HepG2 (cell line): ENCODE measurements around the gene PLPPR3. TPM values are rescaled to one million over a fixed set of nuclear protein-coding genes. Genes with fewer than 3 reads are reported as not detected.

ENCODE experiments used
- ATAC-seq: fragments of 200-7000 bp; cut with Tn5 transposase; 3 replicates; pipeline ENCODE4 v1.9.1; 2020; ENCODE audit warnings: mild to moderate bottlenecking, moderate library complexity
- BruUV-seq: library from RNA; stranded (reverse); fragments of 400-500 nt; replicated peaks from 2 replicates; lab custom pipeline; 2021; lab: Mats Ljungman, UMichigan
- CTCF ChIA-PET: fragments of 300-600 bp; formaldehyde crosslinking; extraction: SDS; loops from one replicate; lab custom pipeline; 2021; ENCODE audit warnings: low total read pairs, inconsistent platforms, low intra/inter-chr PET ratio; lab: Yijun Ruan, JAX
- POLR2A ChIA-PET: fragments of 350-600 bp; sonication (Branson Sonifier 250); formaldehyde crosslinking; loops from one replicate; lab custom pipeline; 2020; ENCODE audit warnings: antibody characterized with exemption, inconsistent platforms; lab: Yijun Ruan, JAX
- DNase-seq: peaks from one replicate; pipeline ENCODE4 v3.0.0-alpha.2; 2015; ENCODE audit warnings: low spot score
- FAIRE-seq: peaks from 3 replicates; lab custom pipeline; 2011; peaks lifted over from hg19 to GRCh38; lab: Jason Lieb, UNC
- H2AFZ ChIP-seq: one replicate; pipeline ENCODE4 v1.6.1; 2011; ENCODE audit warnings: low read length, inconsistent platforms
- H3K27ac ChIP-seq: fragments of 300-600 bp; 3 replicates; pipeline ENCODE4 v1.8.0; 2011; ENCODE audit warnings: mixed run types, mild to moderate bottlenecking, mixed read lengths, low read length, inconsistent platforms; ENCODE audit not compliant: insufficient read depth; ENCODE audit errors: extremely low read length
- H3K27me3 ChIP-seq, 2 experiments: fragments of 200-600 bp in 1 of 2; 2 replicates in 1 of 2; 3 replicates in 1 of 2; pipeline versions ENCODE4 v1.6.0 to v1.8.0; 2011; ENCODE audit warnings: low read length in 2 of 2, mild to moderate bottlenecking in 2 of 2, moderate library complexity in 2 of 2, inconsistent platforms in 1 of 2; ENCODE audit not compliant: insufficient read depth in 2 of 2, control insufficient read depth in 1 of 2
- H3K36me3 ChIP-seq, 2 experiments: fragments of 200-600 bp in 1 of 2; replicated peaks in 1 of 2; 2 replicates in 1 of 2; 3 replicates in 1 of 2; pipeline versions ENCODE4 v1.5.1 to v1.8.0; 2011; ENCODE audit warnings: low read length in 2 of 2, inconsistent platforms in 1 of 2; ENCODE audit not compliant: insufficient read depth in 2 of 2, control insufficient read depth in 1 of 2
- H3K4me1 ChIP-seq: 2 replicates; pipeline ENCODE4 v1.5.1; 2012; ENCODE audit warnings: low read length, inconsistent platforms; ENCODE audit not compliant: insufficient read depth
- H3K4me2 ChIP-seq: 2 replicates; pipeline ENCODE4 v1.6.0; 2011; ENCODE audit warnings: low read depth, low read length, inconsistent platforms
- H3K4me3 ChIP-seq, 3 experiments: fragments of 200-600 bp in 1 of 3; sonication (generic), shearing (Covaris generic) in 1 of 3; replicated peaks in 1 of 3; 2 replicates each; pipeline ENCODE4 v1.5.1; 2011 to 2016; ENCODE audit warnings: low read length in 3 of 3, inconsistent platforms in 2 of 3, low read depth in 2 of 3, mild to moderate bottlenecking in 2 of 3, control low read depth in 1 of 3, mixed read lengths in 1 of 3; ENCODE audit not compliant: insufficient read depth in 1 of 3
- H3K79me2 ChIP-seq: one replicate; pipeline ENCODE4 v1.6.1; 2011; ENCODE audit warnings: low read length, inconsistent platforms; ENCODE audit not compliant: insufficient read depth
- H3K9ac ChIP-seq: 2 replicates; pipeline ENCODE4 v1.6.0; 2011; ENCODE audit warnings: mild to moderate bottlenecking, low read depth, low read length, inconsistent platforms; ENCODE audit not compliant: insufficient read depth
- H3K9me3 ChIP-seq: 2 replicates; pipeline ENCODE4 v1.5.1; 2012; ENCODE audit warnings: mild to moderate bottlenecking, low read length
- H4K20me1 ChIP-seq: 2 replicates; pipeline ENCODE4 v1.6.0; 2011; ENCODE audit warnings: inconsistent platforms, mild to moderate bottlenecking, low read length, moderate library complexity; ENCODE audit not compliant: insufficient read depth
- MAFF ChIP-seq: IDR thresholded peaks from 2 replicates; pipeline ENCODE4 v1.6.1; 2011; ENCODE audit warnings: low read depth, low read length, improper control_type of control experiment
- MIER3 ChIP-seq: IDR thresholded peaks from 2 replicates; pipeline ENCODE4 v1.6.1; 2016; ENCODE audit warnings: missing compliant biosample characterization, borderline replicate concordance
- MLXIP ChIP-seq: sonication (generic); formaldehyde crosslinking; IDR thresholded peaks from 2 replicates; pipeline ENCODE4 v1.9.0; 2021; ENCODE audit warnings: missing genetic modification reagents, borderline replicate concordance
- SPEN ChIP-seq: sonication (generic); formaldehyde crosslinking; IDR thresholded peaks from 2 replicates; pipeline ENCODE4 v1.5.1; 2020; ENCODE audit warnings: low read depth, mild to moderate bottlenecking, missing genetic modification reagents
- TBP ChIP-seq: sonication (generic); formaldehyde crosslinking; IDR thresholded peaks from 2 replicates; pipeline ENCODE4 v1.5.0; 2020; ENCODE audit warnings: missing genetic modification reagents
- UBTF ChIP-seq: sonication (generic); formaldehyde crosslinking; IDR thresholded peaks from 2 replicates; pipeline ENCODE4 v1.4.0; 2020; ENCODE audit warnings: mild to moderate bottlenecking, missing genetic modification reagents
- ZKSCAN8 ChIP-seq: IDR thresholded peaks from 2 replicates; pipeline ENCODE4 v1.6.1; 2016; ENCODE audit warnings: borderline replicate concordance, missing genetic modification reagents, missing compliant biosample characterization
- ZNF317 ChIP-seq: sonication (generic); formaldehyde crosslinking; IDR thresholded peaks from 2 replicates; pipeline ENCODE4 v1.5.0; 2020; ENCODE audit warnings: mild to moderate bottlenecking, missing genetic modification reagents
- ZNF770 ChIP-seq: sonication (generic); formaldehyde crosslinking; IDR thresholded peaks from 2 replicates; pipeline ENCODE4 v1.5.0; 2020; ENCODE audit warnings: mild to moderate bottlenecking, missing genetic modification reagents
- ZNF773 ChIP-seq: sonication (generic); formaldehyde crosslinking; IDR thresholded peaks from 2 replicates; pipeline ENCODE4 v1.4.0; 2020; ENCODE audit warnings: missing genetic modification reagents, borderline replicate concordance
- ZSCAN25 ChIP-seq: sonication (generic); formaldehyde crosslinking; IDR thresholded peaks from 2 replicates; pipeline ENCODE4 v1.8.0; 2022; ENCODE audit warnings: mild to moderate bottlenecking, missing genetic modification reagents
- WGBS: methylation state at CpG from one replicate; pipeline ENCODE4 v1.1.6; 2017; ENCODE audit warnings: low lambda C conversion rate; 5-methylcytosine and 5-hydroxymethylcytosine counted together
- in situ Hi-C: cut with HindIII; loops from 2 replicates; pipeline ENCODE4 v1.10.0; 2017; ENCODE audit warnings: low pct_unique_long_range_greater_than_20kb; ENCODE audit not compliant: extremely low pct_ligation_motif_present
- intact Hi-C: fragments of 100-400 bp; cut with micrococcal nuclease; formaldehyde crosslinking; loops from one replicate; pipeline ENCODE4 v1.10.0; 2022; ENCODE audit not compliant: unreplicated experiment
- polyA plus RNA-seq, 8 experiments: library from polyadenylated mRNA; depleted of rRNA in 3 of 8; stranded (reverse) in 7 of 8; unstranded in 1 of 8; fragments of >200 nt; fragmentation: Illumina TruSeq in 4 of 8; extraction: Trizol in 4 of 8; gene quantifications; 2 replicates each; pipeline versions ENCODE4 v1.2.1 to v1.2.3, GENCODE V29; 2011 to 2016; ENCODE audit warnings: low read depth in 4 of 8, missing spikeins in 1 of 8, mixed read lengths in 1 of 8; ENCODE audit not compliant: insufficient read depth in 1 of 8
- total RNA-seq, 5 experiments: library from RNA; depleted of rRNA; stranded (reverse); fragments of >200 nt; fragmentation: Illumina TruSeq; extraction: Trizol; gene quantifications; 2 replicates each; pipeline ENCODE4 v1.2.3, GENCODE V29; 2016; ENCODE audit warnings: low read depth in 1 of 5
- TF ChIP-seq, protein P1 (sequence below): sonication (generic); formaldehyde crosslinking; IDR thresholded peaks from 2 replicates; pipeline ENCODE4 v1.9.0; 2022; ENCODE audit warnings: low read depth, missing genetic modification reagents

Gene PLPPR3
- total and polyA plus RNA-seq, 2 of the 13 experiments (the other 11 are each of a cell fraction or from before 2014, with no cell fraction given), result 0.07 to 0.16 TPM

DNA sequence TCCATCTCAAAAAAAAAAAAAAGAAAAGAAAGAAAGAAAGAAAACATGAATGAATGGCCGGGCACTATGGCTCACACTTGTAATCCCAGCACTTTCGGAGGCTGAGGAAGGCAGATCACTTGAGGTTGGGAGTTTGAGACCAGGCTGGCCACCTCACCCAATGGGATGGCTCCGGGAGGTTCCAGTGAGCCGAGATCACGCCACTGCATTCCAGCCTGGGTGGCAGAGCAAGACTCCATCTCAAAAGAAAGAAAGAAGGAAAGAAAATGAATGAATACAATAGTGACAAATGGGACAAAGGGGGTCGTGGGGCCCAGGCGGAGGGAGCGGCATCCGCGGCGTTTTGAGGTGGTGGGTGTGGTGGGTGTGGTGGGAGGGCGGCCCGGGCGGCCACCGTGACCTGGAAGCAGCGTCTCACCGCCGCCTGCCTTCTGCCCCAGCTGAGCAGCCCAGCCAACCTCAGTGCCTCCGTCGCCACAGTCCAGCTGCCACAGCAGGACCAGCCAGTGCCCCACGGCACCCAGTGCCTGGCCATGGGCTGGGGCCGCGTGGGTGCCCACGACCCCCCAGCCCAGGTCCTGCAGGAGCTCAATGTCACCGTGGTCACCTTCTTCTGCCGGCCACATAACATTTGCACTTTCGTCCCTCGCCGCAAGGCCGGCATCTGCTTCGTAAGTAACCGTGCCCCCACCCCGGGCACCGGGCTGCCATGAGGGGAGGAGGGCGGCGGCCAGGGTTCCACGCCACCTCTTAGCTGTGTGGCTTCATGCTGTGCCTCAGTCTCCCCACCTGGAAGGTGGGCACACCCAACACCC is 24.2 kb upstream of the PLPPR3 start (continued):
- TF ChIP-seq, protein P1, sequence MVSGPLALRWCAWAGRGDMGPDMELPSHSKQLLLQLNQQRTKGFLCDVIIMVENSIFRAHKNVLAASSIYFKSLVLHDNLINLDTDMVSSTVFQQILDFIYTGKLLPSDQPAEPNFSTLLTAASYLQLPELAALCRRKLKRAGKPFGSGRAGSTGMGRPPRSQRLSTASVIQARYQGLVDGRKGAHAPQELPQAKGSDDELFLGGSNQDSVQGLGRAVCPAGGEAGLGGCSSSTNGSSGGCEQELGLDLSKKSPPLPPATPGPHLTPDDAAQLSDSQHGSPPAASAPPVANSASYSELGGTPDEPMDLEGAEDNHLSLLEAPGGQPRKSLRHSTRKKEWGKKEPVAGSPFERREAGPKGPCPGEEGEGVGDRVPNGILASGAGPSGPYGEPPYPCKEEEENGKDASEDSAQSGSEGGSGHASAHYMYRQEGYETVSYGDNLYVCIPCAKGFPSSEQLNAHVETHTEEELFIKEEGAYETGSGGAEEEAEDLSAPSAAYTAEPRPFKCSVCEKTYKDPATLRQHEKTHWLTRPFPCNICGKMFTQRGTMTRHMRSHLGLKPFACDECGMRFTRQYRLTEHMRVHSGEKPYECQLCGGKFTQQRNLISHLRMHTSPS (CRISPR knock-in tag), result peak; percentile 53; the same call in 1 of the 2 replicates
- TF ChIP-seq ZNF773 (CRISPR knock-in tag), result 0 out of 2 replicates have a peak, but pooled peaks have one; percentile 48
- TF ChIP-seq ZNF317 (CRISPR knock-in tag), result no peak
- TF ChIP-seq UBTF (CRISPR knock-in tag), result 0 out of 2 replicates have a peak, but pooled peaks have one; percentile 24

DNA sequence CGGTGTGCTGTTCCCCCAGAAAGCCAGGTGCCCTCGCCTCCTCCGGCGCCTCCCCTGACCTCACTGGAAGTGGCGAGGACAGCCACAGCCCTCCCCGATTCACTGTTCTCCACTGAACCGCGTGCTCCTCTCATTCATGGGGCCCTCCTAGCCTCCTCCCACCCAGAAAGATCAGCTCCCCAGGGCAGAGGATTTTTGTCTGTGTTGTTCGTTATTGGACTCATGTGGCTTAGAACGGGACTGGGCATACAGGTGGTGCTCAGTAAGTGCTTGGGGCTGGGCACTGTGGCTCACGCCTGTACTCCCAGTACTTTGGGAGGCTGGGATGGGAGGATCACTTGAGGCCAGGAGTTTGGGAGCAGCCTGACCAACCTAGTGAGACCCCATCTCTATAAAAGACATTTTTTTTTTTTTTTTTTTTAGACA is 22.8 kb upstream of the PLPPR3 start:
- FAIRE-seq (no peak), DNase-seq (no peak), ATAC-seq (no peak)
- BruUV-seq, result no TSS peak
- Histone ChIP-seq H3K27ac (no peak overlapping the region), H3K79me2 (no peaks in the 10 kb centered on the region), H3K9ac (no peak overlapping the region), H4K20me1 (no peaks in the 10 kb centered on the region), H3K4me1 (peaks cover 23% of the 10 kb centered on the region), H3K36me3 (no peaks in the 10 kb centered on the region), H3K9me3 (no peaks in the 10 kb centered on the region), H2AFZ (no peak overlapping the region), H3K4me2 (no peak overlapping the region), H3K27me3 (peaks cover 18 to 71% of the 10 kb centered on the region in 2 experiments), H3K4me3 (no peak overlapping the region; a peak in 1 of 6 replicates)
- 6% methylated on average over 11 of the region's 11 CpGs for WGBS
- ChIA-PET CTCF (no interaction called here), POLR2A (no interaction called here)
- in situ Hi-C loops (no loop called here), intact Hi-C loops (no loop called here)
- TF ChIP-seq ZKSCAN8 (CRISPR knock-in tag) (peak; percentile 89), TBP (CRISPR knock-in tag) (no peak), ZSCAN25 (CRISPR knock-in tag) (0 out of 2 replicates have a peak, but pooled peaks have one; percentile 9), ZNF770 (CRISPR knock-in tag) (peak; percentile 42; the same call in 1 of the 2 replicates), MLXIP (CRISPR knock-in tag) (no peak), MIER3 (CRISPR knock-in tag) (no peak), SPEN (CRISPR knock-in tag) (no peak), MAFF (no peak)
